DOHH2 (cell line): ENCODE data around the gene TGFBR2.

Experiments used
- H3F3A ChIP-seq: fragments of 200-600 bp; sonication (generic), shearing (Covaris generic); 2 replicates; pipeline ENCODE4 v1.6.0; 2016; ENCODE audit warnings: antibody characterized with exemption, mild to moderate bottlenecking; ENCODE audit not compliant: control insufficient read depth, insufficient read depth
- H3K27ac ChIP-seq: fragments of 200-600 bp; sonication (generic); 2 replicates; pipeline ENCODE4 v1.5.1; 2014; ENCODE audit warnings: low read depth, mild to moderate bottlenecking, low read length, moderate library complexity
- H3K27me3 ChIP-seq: fragments of 200-600 bp; sonication (generic); 2 replicates; pipeline ENCODE4 v1.6.1; 2014; ENCODE audit warnings: mild to moderate bottlenecking, low read length, mixed read lengths; ENCODE audit not compliant: control insufficient read depth
- H3K36me3 ChIP-seq: fragments of 200-600 bp; sonication (generic); 2 replicates; pipeline ENCODE4 v1.6.1; 2014; ENCODE audit warnings: mild to moderate bottlenecking, low read length, moderate library complexity, mixed read lengths; ENCODE audit not compliant: control insufficient read depth
- H3K4me1 ChIP-seq: fragments of 200-600 bp; sonication (generic); 2 replicates; pipeline ENCODE4 v1.6.1; 2014; ENCODE audit warnings: mild to moderate bottlenecking, low read length, mixed read lengths; ENCODE audit not compliant: control insufficient read depth
- H3K4me2 ChIP-seq: fragments of 200-600 bp; sonication (generic); 2 replicates; pipeline ENCODE4 v1.6.0; 2014; ENCODE audit warnings: mild to moderate bottlenecking, low read length, moderate library complexity
- H3K4me3 ChIP-seq: fragments of 200-600 bp; sonication (generic); 2 replicates; pipeline ENCODE4 v1.5.1; 2014; ENCODE audit warnings: mild to moderate bottlenecking, low read length, mixed read lengths
- H3K79me2 ChIP-seq: fragments of 200-600 bp; sonication (generic); 2 replicates; pipeline ENCODE4 v1.6.1; 2014; ENCODE audit warnings: mild to moderate bottlenecking, low read length, mixed read lengths; ENCODE audit not compliant: control insufficient read depth
- H3K9me2 ChIP-seq: fragments of 200-600 bp; sonication (generic); replicated peaks from 2 replicates; pipeline ENCODE4 v1.6.1; 2014; ENCODE audit warnings: mild to moderate bottlenecking, low read length, mixed read lengths; ENCODE audit not compliant: control insufficient read depth
- H3K9me3 ChIP-seq: fragments of 200-600 bp; sonication (generic); 2 replicates; pipeline ENCODE4 v1.6.1; 2014; ENCODE audit warnings: antibody characterized with exemption, low read length, mixed read lengths; ENCODE audit not compliant: control insufficient read depth, insufficient read depth
- H4K20me1 ChIP-seq: fragments of 200-600 bp; sonication (generic); 2 replicates; pipeline ENCODE4 v1.6.0; 2014; ENCODE audit warnings: low read depth, mild to moderate bottlenecking, antibody characterized with exemption, low read length, moderate library complexity; ENCODE audit not compliant: control insufficient read depth, insufficient read depth
- CTCF ChIP-seq: fragments of 200-600 bp; sonication (generic); IDR thresholded peaks from one replicate; pipeline ENCODE4 v1.5.1; 2014; ENCODE audit warnings: antibody characterized with exemption, mild to moderate bottlenecking, low read depth, low read length; ENCODE audit not compliant: poor library complexity, severe bottlenecking
- EZH2phosphoT487 ChIP-seq: fragments of 200-600 bp; sonication (generic); IDR thresholded peaks from 2 replicates; pipeline ENCODE4 v1.6.1; 2017; ENCODE audit warnings: borderline replicate concordance, mild to moderate bottlenecking, antibody characterized with exemption, low read length, moderate library complexity, mixed read lengths

The TGFBR2 gene

DNA sequence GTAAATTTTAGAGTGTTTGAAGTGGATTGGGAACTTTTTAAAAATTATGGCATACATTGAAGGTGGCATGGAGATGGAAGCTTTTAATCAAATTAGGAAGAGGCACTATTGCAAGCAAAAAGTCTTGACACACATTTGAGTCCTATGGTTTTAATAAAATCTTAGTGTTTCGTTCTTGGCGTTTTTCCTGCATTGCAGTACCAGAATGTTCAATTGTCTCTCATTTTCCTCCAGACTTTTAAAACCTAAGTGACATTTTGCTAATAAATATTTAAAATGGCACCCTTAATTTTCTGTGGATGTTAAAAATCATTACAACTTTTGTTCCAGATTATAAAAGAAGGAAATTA, 2.2 kb downstream of the TGFBR2 start:
- H3K36me3 ChIP-seq, result peaks cover 6% of the 10 kb centered on the region
- peak overlapping the region; percentile 40 for H3K4me3 ChIP-seq
- peaks cover 20% of the 10 kb centered on the region for H3F3A ChIP-seq
- H3K9me2 ChIP-seq, result no peaks in the 10 kb centered on the region
- H3K79me2 ChIP-seq, result peaks cover 68% of the 10 kb centered on the region
- no peaks in the 10 kb centered on the region for H4K20me1 ChIP-seq
- H3K4me2 ChIP-seq, result peak overlapping the region; percentile 58
- no peak overlapping the region for H3K27ac ChIP-seq
- H3K9me3 ChIP-seq, result no peaks in the 10 kb centered on the region
- H3K4me1 ChIP-seq, result peaks cover 85% of the 10 kb centered on the region
- no peak for TF ChIP-seq EZH2phosphoT487
- TF ChIP-seq CTCF, result no peak
- no peaks in the 10 kb centered on the region for H3K27me3 ChIP-seq

- H3K4me2 ChIP-seq, result peak overlapping the region; percentile 58
- H3K79me2 ChIP-seq, result peaks cover 83% of the 10 kb centered on the region
- H3K27ac ChIP-seq, result no peak overlapping the region
- H3K4me1 ChIP-seq, result peaks cover 84% of the 10 kb centered on the region
- no peaks in the 10 kb centered on the region for H3K27me3 ChIP-seq
- no peak for TF ChIP-seq CTCF
- TF ChIP-seq EZH2phosphoT487, result no peak
- no peak overlapping the region for H3K4me3 ChIP-seq
- peaks cover 13% of the 10 kb centered on the region for H3F3A ChIP-seq
- peaks cover 6% of the 10 kb centered on the region for H3K36me3 ChIP-seq
- H3K9me3 ChIP-seq, result no peaks in the 10 kb centered on the region
- H3K9me2 ChIP-seq, result no peaks in the 10 kb centered on the region
- H4K20me1 ChIP-seq, result no peaks in the 10 kb centered on the region
These were observed 3.7 kb downstream of the TGFBR2 start for GRCh38 chr3:30609930-30610701.

- peak overlapping the region; percentile 58 for H3K4me2 ChIP-seq
- no peak for TF ChIP-seq EZH2phosphoT487
- TF ChIP-seq CTCF, result no peak
- no peaks in the 10 kb centered on the region for H3K27me3 ChIP-seq
- no peaks in the 10 kb centered on the region for H3K9me3 ChIP-seq
- no peaks in the 10 kb centered on the region for H3K9me2 ChIP-seq
- H3K27ac ChIP-seq, result no peak overlapping the region
- H3K36me3 ChIP-seq, result peaks cover 6% of the 10 kb centered on the region
- H3F3A ChIP-seq, result peaks cover 9% of the 10 kb centered on the region
- H3K4me1 ChIP-seq, result peaks cover 79% of the 10 kb centered on the region
- H3K4me3 ChIP-seq, result peak overlapping the region; percentile 3; the same call in 1 of the 2 replicates
- peaks cover 89% of the 10 kb centered on the region for H3K79me2 ChIP-seq
- no peaks in the 10 kb centered on the region for H4K20me1 ChIP-seq
These were observed 4.4 kb downstream of the TGFBR2 start for GRCh38 chr3:30610702-30611368.
